BLaER1 (cell line): ENCODE results near the gene REX1BD.
"Not testable (repeated sequence)": the region's sequence is repeated elsewhere in the genome, so short reads cannot be mapped to it uniquely, and the experiment has no call there.

Experiments
- H3K27ac ChIP-seq: shearing (Covaris generic); formaldehyde crosslinking; 2 replicates; pipeline ENCODE4 v1.8.1; 2022
- H3K27me3 ChIP-seq: shearing (Covaris generic); formaldehyde crosslinking; 2 replicates; pipeline ENCODE4 v1.8.1; 2022
- H3K36me3 ChIP-seq: shearing (Covaris generic); formaldehyde crosslinking; 2 replicates; pipeline ENCODE4 v1.8.1; 2022
- H3K4me1 ChIP-seq: shearing (Covaris generic); formaldehyde crosslinking; 2 replicates; pipeline ENCODE4 v1.8.1; 2022
- H3K4me2 ChIP-seq: shearing (Covaris generic); formaldehyde crosslinking; 2 replicates; pipeline ENCODE4 v1.8.1; 2022
- H3K4me3 ChIP-seq: shearing (Covaris generic); formaldehyde crosslinking; 2 replicates; pipeline ENCODE4 v1.8.1; 2022
- H3K9ac ChIP-seq: shearing (Covaris generic); formaldehyde crosslinking; 2 replicates; pipeline ENCODE4 v1.8.1; 2022
- H3K9me3 ChIP-seq: shearing (Covaris generic); formaldehyde crosslinking; 2 replicates; pipeline ENCODE4 v1.8.1; 2022
- H4K20me1 ChIP-seq: shearing (Covaris generic); formaldehyde crosslinking; 2 replicates; pipeline ENCODE4 v1.8.1; 2022
- Cebpa-rat ChIP-seq: shearing (Covaris generic); IDR thresholded peaks from 2 replicates; pipeline ENCODE4 v1.8.1; 2022

The REX1BD gene

GRCh38 chr19:18588611-18589379 is at the start of gene REX1BD:
Gene REX1BD, plus strand, starts transcription at chr19:18588798. Its CDS starts 4 bp downstream, at chr19:18588802.
- Histone ChIP-seq H3K27me3 (no peaks in the 10 kb centered on the region), H3K9ac (peak within 1 kb of the TSS; percentile 78), H3K9me3 (peaks cover 7% of the 10 kb centered on the region), H3K4me2 (peak within 1 kb of the TSS; percentile 98), H3K4me3 (peak within 1 kb of the TSS; percentile 78), H3K4me1 (peaks cover 70% of the 10 kb centered on the region), H3K36me3 (peaks cover 21% of the 10 kb centered on the region), H3K27ac (peak within 1 kb of the TSS; percentile 85), H4K20me1 (peaks cover 25% of the 10 kb centered on the region)
- TF ChIP-seq Cebpa-rat, result no peak

DNA sequence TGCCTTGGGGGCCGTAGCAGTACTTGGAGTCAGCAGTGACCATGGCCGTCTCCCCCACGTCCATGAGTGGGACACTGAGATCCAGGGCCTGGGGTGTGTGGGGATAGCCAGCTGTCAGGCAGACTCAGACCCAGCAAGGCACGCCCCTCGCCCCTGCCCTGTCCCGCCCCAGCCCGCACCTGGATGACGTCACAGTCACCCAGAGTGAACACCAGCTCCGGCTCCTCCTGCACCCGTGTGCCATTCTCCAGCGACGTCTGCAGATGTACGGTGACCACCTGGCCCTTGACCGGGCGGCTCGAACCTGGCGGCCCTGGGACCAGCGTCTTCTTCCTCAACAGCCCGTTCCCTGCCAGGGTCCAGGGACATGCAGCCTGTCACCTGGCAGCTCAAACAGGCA is 49.2 kb upstream of the REX1BD start:
- Histone ChIP-seq H4K20me1 (peaks cover 21% of the 10 kb centered on the region), H3K4me2 (no peak overlapping the region), H3K36me3 (peaks cover 73% of the 10 kb centered on the region), H3K27ac (no peak overlapping the region), H3K9me3 (no peaks in the 10 kb centered on the region), H3K27me3 (no peaks in the 10 kb centered on the region), H3K4me1 (peaks cover 21% of the 10 kb centered on the region), H3K9ac (no peak overlapping the region), H3K4me3 (no peak overlapping the region)
- TF ChIP-seq Cebpa-rat, result no peak

GRCh38 chr19:18540200-18540599 is 48.4 kb upstream of the REX1BD start:
- not testable (repeated sequence) for H3K9ac ChIP-seq, H3K9me3 ChIP-seq, H3K27ac ChIP-seq, H3K4me2 ChIP-seq, H3K27me3 ChIP-seq, H3K4me3 ChIP-seq
- peaks cover 68% of the 10 kb centered on the region for H3K36me3 ChIP-seq
- H3K4me1 ChIP-seq, result peaks cover 23% of the 10 kb centered on the region
- peaks cover 21% of the 10 kb centered on the region for H4K20me1 ChIP-seq

DNA sequence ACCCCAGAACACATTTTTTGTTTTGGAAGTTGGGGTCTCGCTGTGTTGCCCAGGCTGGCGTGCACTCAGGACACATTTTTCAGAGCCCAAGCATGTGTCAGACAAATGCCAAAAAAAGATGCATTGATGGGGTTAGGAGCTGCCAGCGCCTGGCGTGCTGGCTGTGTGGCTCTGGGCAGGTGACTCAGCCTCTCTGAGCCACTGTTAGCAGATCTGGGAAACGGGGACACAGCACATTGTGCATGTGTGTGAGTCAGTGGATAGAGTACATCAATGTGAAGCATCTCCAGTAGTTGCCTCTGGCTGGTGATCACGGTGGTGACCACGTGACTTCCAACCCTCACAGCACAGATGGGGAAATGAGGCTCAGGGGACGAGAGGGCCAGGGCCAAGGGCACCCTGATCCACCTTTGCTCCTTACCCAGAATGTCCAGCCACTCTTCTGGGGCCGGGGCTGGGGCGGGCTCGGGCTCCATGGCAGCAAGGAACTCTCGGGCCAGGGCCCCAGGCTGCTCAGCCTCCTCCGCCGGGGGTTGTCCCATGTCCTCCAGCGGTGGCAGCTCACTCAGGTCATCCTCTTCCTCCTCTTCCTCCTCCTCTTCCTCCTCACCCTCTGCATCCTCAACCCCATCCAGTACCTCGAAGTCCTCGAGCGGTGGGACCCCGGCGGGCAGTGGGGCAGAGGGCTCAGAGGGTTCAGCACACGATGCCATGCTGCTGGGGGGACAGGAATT is 47.2 kb upstream of the REX1BD start:
- no peak for TF ChIP-seq Cebpa-rat
- Histone ChIP-seq H3K9ac (0 out of 2 replicates have a peak overlapping the region, but pooled peaks have one; percentile 6), H3K27me3 (no peaks in the 10 kb centered on the region), H3K4me2 (peak overlapping the region; percentile 94), H3K27ac (no peak overlapping the region), H3K4me3 (0 out of 2 replicates have a peak overlapping the region, but pooled peaks have one; percentile 70), H3K4me1 (peaks cover 23% of the 10 kb centered on the region), H3K36me3 (peaks cover 55% of the 10 kb centered on the region), H4K20me1 (peaks cover 16% of the 10 kb centered on the region), H3K9me3 (no peaks in the 10 kb centered on the region)

GRCh38 chr19:18541992-18542940 is 46.3 kb upstream of the REX1BD start:
- H3K27ac ChIP-seq, result peak overlapping the region; percentile 58
- no peaks in the 10 kb centered on the region for H3K27me3 ChIP-seq
- H3K9me3 ChIP-seq, result no peaks in the 10 kb centered on the region
- H3K9ac ChIP-seq, result peak overlapping the region; percentile 78
- peaks cover 23% of the 10 kb centered on the region for H3K4me1 ChIP-seq
- TF ChIP-seq Cebpa-rat, result no peak
- H3K4me3 ChIP-seq, result peak overlapping the region; percentile 70
- H3K4me2 ChIP-seq, result peak overlapping the region; percentile 94
- peaks cover 47% of the 10 kb centered on the region for H3K36me3 ChIP-seq
- peaks cover 10% of the 10 kb centered on the region for H4K20me1 ChIP-seq

- H3K36me3 ChIP-seq, result peaks cover 38% of the 10 kb centered on the region
- peaks cover 10% of the 10 kb centered on the region for H4K20me1 ChIP-seq
- no peaks in the 10 kb centered on the region for H3K27me3 ChIP-seq
- TF ChIP-seq Cebpa-rat, result no peak
- H3K9ac ChIP-seq, result peak within 1 kb of the TSS; percentile 78
- peak within 1 kb of the TSS; percentile 70 for H3K4me3 ChIP-seq
- peak within 1 kb of the TSS; percentile 65 for H3K27ac ChIP-seq
- peak within 1 kb of the TSS; percentile 94 for H3K4me2 ChIP-seq
- H3K4me1 ChIP-seq, result peaks cover 23% of the 10 kb centered on the region
- H3K9me3 ChIP-seq, result no peaks in the 10 kb centered on the region
Measured at GRCh38 chr19:18542941-18543813, 45.4 kb upstream of the REX1BD start, which contains the start of gene FKBP8. Gene FKBP8, minus strand, starts transcription at chr19:18543573. Its CDS starts 1,603 bp downstream, at chr19:18541970.

DNA sequence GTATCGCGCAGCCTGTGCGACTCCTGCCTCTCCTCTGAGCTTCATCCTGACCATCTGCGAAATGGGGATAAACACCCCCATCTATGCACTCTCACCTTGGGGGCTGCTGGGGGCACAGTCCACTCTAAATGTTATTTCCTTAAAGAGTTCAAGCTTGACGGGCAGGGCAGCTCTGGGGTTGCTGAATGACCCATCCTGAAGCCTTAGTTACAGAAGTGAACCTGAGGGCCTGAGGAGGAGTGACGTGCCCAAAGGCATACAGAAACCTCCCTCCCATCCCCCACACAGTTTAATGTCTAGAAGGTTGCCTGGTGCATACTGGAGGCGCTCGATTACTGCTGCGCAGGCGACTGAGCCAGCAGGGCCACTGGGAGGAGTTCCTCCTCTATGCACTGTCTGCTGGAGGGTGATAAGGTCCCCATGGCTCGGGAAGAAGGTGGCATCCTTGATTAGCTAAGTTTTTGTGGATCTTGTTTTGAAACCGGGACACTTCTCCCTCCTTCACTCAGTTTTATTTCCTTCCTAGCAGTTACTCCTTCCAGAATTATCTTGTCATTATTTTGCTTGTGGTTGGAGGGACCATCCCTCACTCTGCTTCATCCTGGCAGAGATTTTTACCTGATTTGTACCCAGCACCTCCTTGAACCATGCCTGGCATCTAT is 44.7 kb upstream of the REX1BD start:
- Histone ChIP-seq H3K4me2 (peak overlapping the region; percentile 88), H3K27ac (peak overlapping the region; percentile 23; the same call in 1 of the 2 replicates), H3K9ac (0 out of 2 replicates have a peak overlapping the region, but pooled peaks have one; percentile 63), H3K27me3 (no peaks in the 10 kb centered on the region), H3K4me3 (peak overlapping the region; percentile 62), H3K4me1 (peaks cover 23% of the 10 kb centered on the region), H3K9me3 (no peaks in the 10 kb centered on the region), H4K20me1 (peaks cover 10% of the 10 kb centered on the region), H3K36me3 (peaks cover 30% of the 10 kb centered on the region)
- TF ChIP-seq Cebpa-rat, result no peak

DNA sequence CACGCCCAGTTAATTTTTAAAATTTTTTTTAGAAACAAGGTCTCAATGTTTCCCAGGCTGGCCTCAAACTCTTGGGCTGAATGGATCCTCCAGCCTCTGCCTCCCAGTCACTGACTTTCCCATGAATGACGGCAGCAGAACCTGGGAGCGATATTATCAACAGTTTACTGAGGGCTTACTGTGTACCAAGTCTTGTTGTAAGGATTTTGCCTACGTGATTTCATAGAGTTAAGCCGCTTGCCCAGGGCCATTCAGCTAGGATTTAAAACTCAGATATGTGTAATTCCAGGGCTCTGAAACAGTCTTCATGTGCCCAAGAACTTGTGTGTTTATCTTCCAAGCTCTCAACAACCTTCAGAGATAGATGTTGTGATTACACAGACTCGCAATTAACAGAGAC is 37.0 kb upstream of the REX1BD start:
- H3K36me3 ChIP-seq, result no peaks in the 10 kb centered on the region
- H3K9ac ChIP-seq, result no peak overlapping the region
- H3K27ac ChIP-seq, result no peak overlapping the region
- H3K9me3 ChIP-seq, result no peaks in the 10 kb centered on the region
- peaks cover 3% of the 10 kb centered on the region for H3K4me1 ChIP-seq
- no peak overlapping the region for H3K4me3 ChIP-seq
- H4K20me1 ChIP-seq, result no peaks in the 10 kb centered on the region
- H3K27me3 ChIP-seq, result no peaks in the 10 kb centered on the region
- no peak overlapping the region for H3K4me2 ChIP-seq
- no peak for TF ChIP-seq Cebpa-rat
